GM21360 (cell line): Measurements from ENCODE around the gene TRPV3.
"Not testable (repeated sequence)": the region's sequence is repeated elsewhere in the genome, so short reads cannot be mapped to it uniquely, and the experiment has no call there.

Experiments
- ATAC-seq: cut with Tn5 transposase; IDR thresholded peaks from one replicate; pipeline ENCODE4 v1.9.1; 2021; ENCODE audit warnings: mild to moderate bottlenecking, moderate library complexity; ENCODE audit not compliant: unreplicated experiment

The TRPV3 gene

DNA sequence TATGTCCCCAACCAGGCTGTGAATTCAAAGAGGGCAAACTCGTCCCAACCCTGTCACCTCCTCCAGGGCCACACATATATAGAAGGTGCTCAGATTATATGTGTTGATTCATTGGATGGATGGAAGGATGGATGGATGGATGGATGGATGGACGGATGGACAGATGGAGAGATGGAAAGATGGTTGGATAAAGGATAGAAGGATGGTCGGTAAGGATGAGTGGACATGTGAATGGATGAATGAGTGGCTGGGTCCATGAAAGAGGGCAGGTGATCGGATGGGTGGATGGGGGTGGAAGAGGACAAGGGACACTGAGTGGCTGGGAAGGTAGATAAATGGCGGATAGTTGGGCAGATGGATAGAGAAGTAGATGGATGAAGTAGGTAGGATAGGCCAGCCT lies 30.1 kb downstream of the TRPV3 start:
- ATAC-seq: no peak

GRCh38 chr17:3526971-3527370 lies 30.6 kb downstream of the TRPV3 start:
- no peak for ATAC-seq

GRCh38 chr17:3526491-3526890 lies 31.1 kb downstream of the TRPV3 start:
- ATAC-seq: no peak

DNA sequence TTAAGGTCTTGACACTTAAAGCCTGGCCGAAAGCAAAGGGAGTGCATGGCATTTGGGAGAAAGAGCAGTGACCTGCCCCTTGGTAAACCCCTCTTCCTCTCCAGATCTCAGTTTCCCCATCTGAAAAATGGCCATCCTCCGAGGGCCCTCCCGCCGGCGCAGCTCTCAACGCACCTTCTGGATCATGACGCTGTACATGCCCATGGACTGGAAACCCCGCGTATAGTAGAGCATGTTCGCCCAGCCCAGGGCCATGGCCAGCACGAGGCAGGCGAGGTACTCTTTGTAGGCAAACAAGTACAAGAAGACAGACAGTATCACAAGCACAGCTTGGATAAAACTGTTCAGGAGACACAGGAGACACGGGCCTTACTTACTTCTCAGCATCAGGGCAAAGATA lies 33.6 kb downstream of the TRPV3 start:
- no peak for ATAC-seq

- ATAC-seq: not testable (repeated sequence)
These were observed 38.1 kb downstream of the TRPV3 start for GRCh38 chr17:3519472-3519871.

DNA sequence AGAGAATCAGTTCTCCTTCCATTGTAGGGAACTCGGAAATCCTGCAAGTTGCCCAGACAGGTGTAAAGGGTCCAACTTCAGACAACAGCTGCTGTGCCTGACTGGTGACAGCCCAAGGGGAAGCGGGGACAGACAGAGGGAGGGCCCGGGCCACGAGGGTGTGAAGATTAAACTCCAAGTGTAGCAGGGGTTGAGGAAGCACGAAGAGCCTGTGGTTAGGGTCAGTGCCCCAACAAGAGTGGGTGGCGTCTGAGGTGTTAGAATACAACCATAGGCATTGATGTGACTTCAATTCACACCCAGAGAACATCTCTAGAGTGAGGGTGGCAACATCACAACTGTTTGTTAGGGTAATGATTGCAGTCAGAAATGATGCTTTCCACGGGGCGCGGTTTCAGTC lies 42.7 kb downstream of the TRPV3 start:
- no peak for ATAC-seq

DNA sequence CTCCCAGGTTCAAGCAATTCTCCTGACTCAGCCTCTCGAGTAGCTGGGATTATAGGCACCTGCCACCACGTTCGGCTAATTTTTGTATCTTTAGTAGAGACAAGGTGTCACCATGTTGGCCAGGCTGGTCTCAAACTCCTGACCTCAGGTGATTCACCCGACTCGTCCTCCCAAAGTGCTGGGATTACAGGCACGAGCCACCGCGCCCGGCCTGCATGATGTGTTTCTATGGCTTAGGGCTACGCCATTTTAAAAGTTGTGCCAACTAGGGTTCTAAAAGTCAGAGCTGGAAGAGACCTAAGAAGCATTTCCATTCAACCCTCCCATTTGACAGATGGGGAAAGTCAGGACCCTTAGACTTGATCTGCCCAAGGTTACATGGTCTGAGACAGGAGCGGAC lies 43.4 kb downstream of the TRPV3 start:
- not testable (repeated sequence) for ATAC-seq

GRCh38 chr17:3513305-3514035 lies 44.1 kb downstream of the TRPV3 start:
- no peak for ATAC-seq

DNA sequence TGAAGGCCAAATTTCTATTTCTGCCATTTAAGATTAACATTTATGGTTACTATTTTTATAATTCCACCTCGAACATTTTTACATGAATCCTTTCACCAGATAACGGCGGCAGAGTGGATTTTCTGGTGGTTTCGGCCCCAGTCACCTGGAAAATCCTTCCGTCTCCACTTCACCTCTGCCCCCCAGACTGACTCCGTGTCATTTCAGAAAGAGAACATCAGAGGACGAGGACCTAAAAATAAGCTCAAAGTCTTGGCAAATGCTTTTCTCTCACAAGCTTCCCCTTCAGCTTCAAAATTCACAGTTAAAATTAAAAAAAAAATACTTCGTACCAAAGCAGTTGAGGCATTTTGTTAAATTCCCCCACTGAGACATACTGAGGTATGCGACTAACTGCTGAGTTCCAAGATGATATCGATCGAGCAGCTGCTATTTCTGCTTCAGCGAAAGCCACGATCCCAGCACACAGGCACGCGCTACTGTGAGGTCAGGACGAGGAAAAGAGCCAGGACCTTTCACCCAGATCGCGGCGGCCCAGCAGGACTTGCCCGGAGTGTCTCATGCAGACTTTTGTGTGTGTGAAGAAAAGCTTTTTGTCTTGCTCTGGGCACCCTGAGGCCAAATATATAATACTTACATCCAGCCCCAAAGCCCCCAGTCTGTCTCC lies 45.0 kb downstream of the TRPV3 start:
- ATAC-seq: no peak

DNA sequence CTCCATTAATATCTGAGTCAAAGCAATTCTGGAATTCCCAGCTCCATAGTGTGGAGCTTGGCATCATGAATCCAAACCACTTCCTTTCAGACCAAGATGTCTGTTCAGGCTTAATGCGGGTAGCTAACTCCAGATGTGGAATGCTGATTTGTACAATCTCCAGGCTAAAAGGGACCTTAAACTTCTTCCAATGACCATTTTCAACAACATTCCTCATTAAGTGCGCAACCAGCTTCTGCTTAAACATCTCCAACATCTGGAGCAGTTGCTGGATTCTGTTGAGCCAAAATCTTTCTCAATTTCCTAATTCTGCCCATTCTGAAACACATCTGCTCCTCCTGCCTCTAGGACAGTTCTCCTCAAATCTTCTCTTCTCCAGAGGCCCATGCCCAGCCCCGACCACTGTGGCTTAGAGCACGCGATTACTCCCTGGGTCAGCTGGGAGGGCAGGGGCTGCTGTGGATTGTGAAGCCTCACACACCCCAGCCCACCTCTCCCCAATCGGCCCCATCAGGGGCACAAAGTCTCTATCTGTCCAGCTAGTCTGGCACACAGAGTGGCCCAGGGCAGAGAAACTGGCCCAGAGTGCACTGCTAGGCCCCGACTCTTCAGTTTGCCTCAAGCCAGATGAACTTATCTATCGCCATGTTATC lies 45.6 kb downstream of the TRPV3 start:
- no peak for ATAC-seq

DNA sequence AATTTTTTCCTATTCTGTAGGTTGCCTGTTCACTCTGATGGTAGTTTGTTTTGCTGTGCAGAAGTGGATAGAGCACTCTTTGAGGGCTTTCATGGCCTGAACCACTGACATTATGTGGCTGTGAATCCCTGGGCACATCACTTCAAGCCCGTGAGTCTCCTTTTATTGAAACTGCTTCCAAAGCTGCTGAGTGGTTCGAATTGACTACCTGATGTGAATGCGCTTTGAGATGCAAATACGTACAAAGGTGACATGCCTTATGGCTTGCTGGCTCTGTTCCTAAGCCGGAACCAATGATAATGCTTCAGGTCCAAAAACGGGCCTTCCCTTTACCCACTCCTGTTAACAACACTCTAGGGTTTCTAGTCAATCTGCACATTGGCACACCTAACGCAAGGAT lies 47.5 kb downstream of the TRPV3 start:
- no peak for ATAC-seq

- no peak for ATAC-seq
These were observed 49.7 kb downstream of the TRPV3 start for GRCh38 chr17:3507869-3508268.

DNA sequence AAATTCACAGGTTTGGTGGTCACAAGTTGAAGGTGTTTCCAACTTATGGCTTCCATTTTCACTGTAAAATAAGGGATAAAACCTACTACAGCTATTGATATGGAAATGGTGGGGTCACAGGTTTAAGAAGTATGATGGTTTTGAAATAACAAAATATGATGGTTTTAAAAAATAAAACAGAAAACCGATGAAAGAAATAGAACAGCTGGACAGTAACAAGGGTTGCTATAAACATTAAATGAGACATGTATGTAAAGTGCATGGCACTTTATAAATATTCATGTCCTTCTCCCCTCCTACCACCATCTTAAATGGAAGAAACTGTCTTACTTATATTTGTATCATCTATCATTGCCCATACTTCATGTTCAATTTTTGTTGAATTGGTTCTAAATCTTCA lies 50.5 kb downstream of the TRPV3 start:
- ATAC-seq: no peak

DNA sequence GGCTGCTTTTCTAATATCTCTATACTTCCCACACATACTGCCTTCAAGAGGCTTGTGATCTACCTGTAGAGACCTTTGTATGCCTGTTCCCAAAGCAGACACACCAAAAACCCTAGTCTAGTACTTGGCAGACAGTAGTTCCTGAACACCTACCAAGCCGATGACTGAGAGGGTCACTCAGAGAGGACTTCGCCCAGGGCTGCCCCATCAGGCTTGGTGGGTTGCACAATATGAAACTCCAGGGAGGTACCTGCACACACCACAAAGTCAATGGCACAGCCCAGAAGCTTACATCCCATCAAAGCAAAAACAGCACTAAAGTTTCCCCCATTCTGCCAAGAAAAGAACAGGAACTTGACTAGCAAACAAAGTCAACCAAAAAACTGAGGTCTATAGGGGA lies 51.6 kb downstream of the TRPV3 start:
- ATAC-seq: no peak

GRCh38 chr17:3505008-3505407 lies 52.6 kb downstream of the TRPV3 start:
- no peak for ATAC-seq

DNA sequence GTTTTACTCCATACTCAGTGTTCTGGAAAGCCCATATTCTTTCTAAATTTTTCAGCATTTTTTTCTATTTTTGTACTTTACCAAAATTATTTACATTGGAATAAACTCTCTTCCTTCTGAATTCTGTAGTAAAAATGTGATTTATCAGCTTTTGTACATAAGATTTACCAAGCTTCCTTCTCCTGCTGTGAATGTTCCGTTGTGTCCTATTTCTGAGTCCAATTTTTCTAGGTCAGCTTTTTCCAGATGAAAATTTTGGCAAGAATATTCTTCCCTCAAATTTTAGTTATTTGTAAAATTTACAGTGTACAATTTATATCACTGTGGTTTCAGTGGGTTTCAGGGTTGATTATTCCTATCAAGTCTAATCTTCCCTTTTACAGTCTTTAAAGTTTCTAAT lies 54.3 kb downstream of the TRPV3 start:
- no peak for ATAC-seq

GRCh38 chr17:3502466-3502865 lies 55.1 kb downstream of the TRPV3 start:
- ATAC-seq: no peak

DNA sequence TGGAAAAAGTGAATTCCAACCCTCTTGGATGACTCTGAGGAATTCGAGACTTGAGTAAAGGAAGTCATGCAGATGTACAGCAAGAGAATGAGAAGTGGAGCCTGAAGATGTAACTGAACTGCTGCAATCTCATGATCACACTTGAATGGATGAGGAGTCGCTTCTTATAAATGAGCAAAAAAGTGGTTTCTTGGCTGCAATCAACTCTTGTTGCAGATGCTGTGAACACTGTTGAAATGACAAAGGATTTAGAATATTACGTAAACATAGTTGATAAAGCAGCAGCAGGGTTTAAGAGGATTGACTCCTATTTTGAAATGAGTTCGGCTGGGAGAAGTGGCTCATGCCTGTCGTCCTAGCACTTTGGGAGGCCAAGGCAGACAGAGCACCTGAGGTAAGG lies 56.3 kb downstream of the TRPV3 start:
- ATAC-seq: no peak

DNA sequence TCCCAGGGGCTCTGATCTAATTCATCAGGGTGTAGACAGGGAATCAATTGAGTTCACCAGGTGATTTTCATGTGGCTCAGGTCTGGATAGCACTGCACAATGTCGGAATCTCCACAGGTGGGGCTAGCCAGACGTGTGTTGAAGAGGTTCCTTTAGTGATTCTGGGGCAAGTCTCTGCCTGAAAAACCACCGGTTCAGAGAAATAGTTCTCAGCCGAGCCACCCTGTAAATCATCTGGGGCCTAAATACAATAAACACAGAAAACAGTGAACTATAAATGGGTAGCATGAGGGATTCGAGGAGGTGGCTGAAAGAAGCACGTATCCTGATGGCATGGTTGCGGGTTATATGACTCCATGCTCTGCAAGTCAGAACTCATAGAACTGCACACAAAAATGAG lies 60.5 kb downstream of the TRPV3 start:
- ATAC-seq: no peak

DNA sequence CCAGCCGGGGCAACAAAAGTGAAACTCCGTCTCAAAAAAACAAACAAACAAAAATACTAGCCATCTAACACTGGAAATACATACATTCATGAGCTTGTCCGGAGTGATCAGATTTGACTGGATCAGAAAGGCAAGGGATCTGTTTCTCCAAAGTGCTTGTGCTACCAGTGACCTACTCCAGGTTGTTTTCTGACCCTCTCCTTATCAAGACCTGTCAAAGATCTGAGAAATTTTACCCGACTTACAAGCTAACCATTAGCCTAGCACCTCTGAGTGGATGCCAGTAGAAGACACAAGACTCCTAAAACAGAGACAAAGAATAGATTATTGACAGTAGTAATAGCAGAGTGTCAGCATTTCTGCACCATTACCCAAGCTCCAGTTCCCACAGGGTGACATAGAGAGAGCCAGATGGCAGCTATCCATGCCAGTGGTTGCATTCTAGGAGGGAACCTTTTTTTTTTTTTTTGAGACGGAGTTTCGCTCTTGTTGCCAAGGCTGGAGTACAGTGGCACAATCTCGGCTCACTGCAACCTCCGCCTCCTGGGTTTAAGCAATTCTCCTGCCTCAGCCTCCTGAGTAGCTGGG lies 72.0 kb downstream of the TRPV3 start:
- no peak for ATAC-seq

DNA sequence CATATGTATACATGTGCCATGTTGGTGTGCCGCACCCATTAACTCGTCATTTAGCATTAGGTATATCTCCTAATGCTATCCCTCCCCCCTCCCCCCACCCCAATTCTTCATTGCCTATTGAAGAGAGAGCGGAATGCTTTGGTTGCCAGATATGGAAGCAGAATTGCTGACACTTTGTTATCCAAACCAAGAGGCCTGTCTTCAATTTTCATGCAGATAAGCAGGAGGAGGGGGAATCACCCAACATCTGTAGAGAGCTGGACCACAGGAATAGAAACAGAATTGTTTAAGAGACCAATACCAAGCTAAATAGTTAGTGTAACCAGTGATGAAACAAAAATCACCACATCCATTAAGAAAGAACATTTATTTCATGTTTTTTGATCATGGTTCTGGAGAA lies 74.8 kb downstream of the TRPV3 start:
- no peak for ATAC-seq

DNA sequence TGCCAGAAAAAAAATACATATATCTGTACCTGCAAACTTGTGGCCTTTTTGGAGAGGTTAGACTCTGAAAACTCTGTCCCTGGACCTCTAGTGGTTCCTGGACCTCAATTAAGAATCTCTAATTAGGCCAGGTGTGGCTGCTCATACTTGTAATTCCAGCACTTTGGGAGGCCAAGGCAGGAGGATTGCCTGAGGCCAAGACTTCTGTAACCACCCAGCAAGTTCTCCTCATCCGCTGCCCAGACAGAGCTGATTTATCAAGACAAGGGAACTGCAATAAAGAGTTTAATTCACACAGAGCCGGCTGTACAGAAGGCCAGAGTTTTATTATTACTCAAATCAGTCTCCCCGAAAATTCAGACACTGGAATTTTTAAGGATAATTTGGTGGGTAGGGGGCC lies 77.6 kb downstream of the TRPV3 start:
- ATAC-seq: no peak
